Testis (tissue), 2 donors: ENCODE results near the gene EPSTI1.

ENCODE experiments used
- CTCF ChIP-seq, 3 experiments: fragments of 450-650 bp in 2 of 3; fragments of 200-600 bp in 1 of 3; sonication (generic) in 1 of 3; IDR thresholded peaks; one replicate each; pipeline ENCODE4 v1.5.1; 2016 to 2019; ENCODE audit warnings: antibody characterized with exemption in 3 of 3, mild to moderate bottlenecking in 2 of 3, moderate library complexity in 1 of 3
- POLR2A ChIP-seq: fragments of 450-650 bp; IDR thresholded peaks from one replicate; pipeline ENCODE4 v1.6.1; 2017; ENCODE audit warnings: antibody characterized with exemption, mild to moderate bottlenecking, moderate library complexity

- no peak for TF ChIP-seq CTCF (IDR thresholded peaks at IDR 0.05)
- no peak for TF ChIP-seq POLR2A
These were observed 41.9 kb downstream of the EPSTI1 start for GRCh38 chr13:42950181-42950580.
